ENCODE measurements around the gene FTCD.
A peak's percentile ranks its signal among the peaks of the same experiment; 100 is the strongest.

The FTCD gene

GRCh38 chr21:46196733-46197132 lies 41.4 kb upstream of the FTCD start:
- no peak for TF ChIP-seq REST (IDR thresholded peaks at IDR 0.05; ENCODE audit: insufficient read depth in 1 of 2, low read depth in 2 of 2, low read length in 2 of 2)

DNA sequence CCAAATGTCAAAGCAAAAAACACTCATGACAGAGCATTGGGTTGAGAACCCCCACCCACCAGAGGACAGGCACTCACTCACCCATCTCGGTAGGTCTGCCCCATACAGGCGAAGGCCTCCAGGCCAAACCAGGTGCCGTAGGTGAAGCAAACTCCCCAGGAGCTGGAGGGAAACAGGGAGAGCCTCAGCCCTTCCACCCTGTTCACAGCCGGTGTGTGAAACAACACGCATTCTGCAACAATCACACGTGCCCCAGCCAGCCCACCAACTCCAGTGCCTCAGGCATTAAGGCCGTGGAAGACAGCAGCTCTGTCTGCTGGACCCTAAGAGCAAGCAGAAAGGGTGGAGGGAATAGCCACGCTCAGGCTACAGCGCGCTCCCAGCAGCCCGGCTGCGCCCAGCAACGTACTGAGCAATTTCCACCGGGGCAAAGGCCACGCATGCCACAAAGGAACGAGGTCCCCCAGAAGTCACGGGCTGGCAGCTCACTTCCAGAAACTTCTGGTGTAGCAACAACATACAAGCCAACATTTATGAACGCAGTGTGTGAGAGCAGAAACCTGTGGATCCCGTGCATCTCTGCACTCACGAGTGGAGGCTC lies 40.3 kb upstream of the FTCD start:
- TF ChIP-seq SIN3A (IDR thresholded peaks at IDR 0.05; ENCODE audit: borderline replicate concordance, insufficient read depth, low read length) = no peak

DNA sequence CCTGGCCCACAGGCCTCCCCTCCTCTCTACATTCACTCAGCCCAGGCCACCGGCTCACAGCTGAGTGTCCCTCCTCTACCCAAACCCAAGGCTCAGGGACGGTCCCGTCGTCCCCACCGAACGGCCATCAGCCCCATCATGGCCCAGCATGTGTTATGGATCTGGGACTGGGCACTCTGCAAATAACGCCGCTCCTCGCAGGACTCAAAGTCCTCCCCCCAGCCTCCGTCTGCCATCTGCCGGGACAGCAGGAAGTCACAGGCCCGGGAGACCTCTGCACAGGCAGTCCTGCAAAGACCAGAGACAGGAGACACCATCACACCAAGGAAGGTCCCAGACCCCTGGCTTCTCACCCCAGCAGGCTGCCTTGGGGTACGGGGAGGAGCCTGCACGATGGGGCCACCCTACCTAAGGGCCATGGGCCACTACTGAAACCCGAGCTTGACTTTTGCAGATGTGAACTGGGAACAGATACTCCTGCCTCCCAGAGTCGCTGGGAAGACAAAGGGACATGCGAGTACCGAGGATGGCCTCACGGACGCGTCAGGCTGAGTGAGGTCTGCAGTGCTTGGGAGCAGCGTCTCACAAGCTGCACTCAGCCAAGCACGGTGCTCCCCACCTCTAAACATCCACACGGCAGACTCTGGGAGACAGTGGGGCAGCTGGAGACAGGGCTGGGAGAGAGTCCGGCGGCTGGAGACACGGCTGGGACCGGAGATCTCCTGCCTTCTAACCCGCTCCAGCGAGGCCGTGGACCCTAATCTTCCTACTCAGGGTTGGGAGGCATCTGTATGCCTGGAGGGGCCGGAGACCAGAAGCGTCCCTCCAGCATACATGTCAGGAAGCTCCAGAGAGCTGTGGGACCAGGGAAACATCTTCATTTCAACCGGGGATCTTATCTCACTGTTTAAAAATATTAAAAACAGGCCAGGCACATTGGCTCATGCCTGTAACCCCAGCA lies 39.3 kb upstream of the FTCD start:
- TF ChIP-seq FOXP2 (optimal IDR thresholded peaks at IDR 0.05; ENCODE audit: borderline replicate concordance, extremely low read depth, extremely low read length, insufficient read depth) (no peak), TAF1 (IDR thresholded peaks at IDR 0.05; ENCODE audit: borderline replicate concordance, insufficient read depth, low read length) (no peak)

DNA sequence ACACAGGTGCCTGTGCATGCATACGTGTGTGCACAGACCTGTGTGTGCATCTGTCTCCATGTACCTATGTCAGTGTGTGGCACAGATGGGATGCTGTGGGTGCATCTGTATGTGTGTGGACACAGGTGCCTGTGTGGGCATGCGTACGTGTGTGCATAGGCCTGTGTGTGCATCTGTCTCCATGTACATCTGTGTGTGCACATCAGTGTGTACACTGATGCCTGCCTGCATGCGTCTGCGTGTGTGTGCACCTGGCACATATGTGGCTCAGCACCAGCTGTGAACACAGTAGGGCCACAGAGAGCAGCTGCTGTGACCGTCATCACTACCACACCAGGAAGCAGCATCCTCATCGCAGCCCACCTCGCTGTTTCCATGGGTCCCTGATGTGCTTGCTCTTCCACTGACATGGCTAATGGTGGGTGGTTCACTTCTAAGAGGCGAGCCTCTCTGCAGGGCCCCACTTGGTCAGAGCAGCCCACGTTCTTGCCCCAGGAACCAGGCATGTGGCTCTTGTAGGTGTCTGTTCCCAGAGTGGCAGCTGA lies 38.5 kb upstream of the FTCD start:
- TF ChIP-seq REST (IDR thresholded peaks at IDR 0.05; ENCODE audit: insufficient read depth in 1 of 2, low read depth in 2 of 2, low read length in 2 of 2) = no peak
- TF ChIP-seq POLR2AphosphoS5 (IDR thresholded peaks at IDR 0.05; ENCODE audit: low read depth, low read length) = no peak

GRCh38 chr21:46191686-46192575 lies 36.6 kb upstream of the FTCD start:
- no peak for TF ChIP-seq POLR2AphosphoS5 (IDR thresholded peaks at IDR 0.05; ENCODE audit: low read depth, low read length)
- TF ChIP-seq TAF1 (IDR thresholded peaks at IDR 0.05; ENCODE audit: borderline replicate concordance, insufficient read depth, low read length) = no peak
- no peak for TF ChIP-seq FOXP2 (optimal IDR thresholded peaks at IDR 0.05; ENCODE audit: borderline replicate concordance, extremely low read depth, extremely low read length, insufficient read depth)
- TF ChIP-seq SIN3A (IDR thresholded peaks at IDR 0.05; ENCODE audit: borderline replicate concordance, insufficient read depth, low read length) = no peak
- TF ChIP-seq REST (IDR thresholded peaks at IDR 0.05; ENCODE audit: insufficient read depth in 1 of 2, low read depth in 2 of 2, low read length in 2 of 2) = no peak

DNA sequence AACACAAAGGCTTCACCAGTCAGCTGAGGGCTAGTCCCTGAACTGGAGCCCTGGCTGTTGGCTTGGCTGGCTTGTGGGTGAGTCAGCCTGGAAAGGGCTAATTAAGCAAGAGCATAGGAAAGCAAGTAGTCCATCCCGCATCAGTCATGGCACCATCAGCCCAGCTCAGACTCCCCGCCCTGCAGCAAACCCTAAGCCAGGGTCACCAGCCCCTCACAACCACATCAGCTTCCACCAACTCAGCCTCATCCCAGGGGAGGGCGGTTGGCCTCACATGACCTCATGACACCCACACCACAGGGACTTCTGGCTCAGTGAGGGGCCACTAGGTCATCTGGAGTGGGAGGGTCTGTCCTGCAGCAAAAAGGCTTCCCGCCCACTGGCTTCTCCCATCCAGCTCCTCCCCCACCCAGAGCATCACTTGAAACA lies 35.9 kb upstream of the FTCD start:
- TF ChIP-seq TAF1 (IDR thresholded peaks at IDR 0.05; ENCODE audit: borderline replicate concordance, insufficient read depth, low read length) (0 out of 2 replicates have a peak, but pooled peaks have one; percentile 37), SIN3A (IDR thresholded peaks at IDR 0.05; ENCODE audit: borderline replicate concordance, insufficient read depth, low read length) (peak; percentile 76; the same call in 1 of the 2 replicates), POLR2AphosphoS5 (IDR thresholded peaks at IDR 0.05; ENCODE audit: low read depth, low read length) (no peak), REST (IDR thresholded peaks at IDR 0.05; ENCODE audit: insufficient read depth in 1 of 2, low read depth in 2 of 2, low read length in 2 of 2) (no peak), FOXP2 (optimal IDR thresholded peaks at IDR 0.05; ENCODE audit: borderline replicate concordance, extremely low read depth, extremely low read length, insufficient read depth) (peak; percentile 83)

Measured in PFSK-1 (cell line).